Heart right ventricle (tissue), 16 donors: ENCODE results near the gene POU3F3. TPM values are rescaled to one million over a fixed set of nuclear protein-coding genes. Genes with fewer than 3 reads are reported as not detected.

Source experiments
- ATAC-seq, 8 donors: fragments of 200-7000 bp; cut with Tn5 transposase; one replicate each; pipeline ENCODE4 v1.9.1; 2020; ENCODE audit warnings: mild to moderate bottlenecking in 8 of 8, moderate library complexity in 8 of 8, moderate number of reproducible peaks in 1 of 8
- DNase-seq, 2 donors: peaks; one replicate each; pipeline ENCODE4 v3.0.0-alpha.2; 2020
- H3K27ac ChIP-seq, 10 donors: fragments of 200-600 bp; sonication (generic) in 2 of 10; one replicate each; pipeline versions ENCODE4 v1.5.0 to v1.8.0; 2020 to 2022; ENCODE audit warnings: mild to moderate bottlenecking in 3 of 10
- H3K27me3 ChIP-seq, 7 donors: fragments of 200-600 bp; one replicate each; pipeline ENCODE4 v1.8.0; 2021 to 2022; ENCODE audit warnings: mild to moderate bottlenecking in 2 of 7
- H3K36me3 ChIP-seq, 9 donors: fragments of 200-600 bp; sonication (generic) in 1 of 9; one replicate each; pipeline versions ENCODE4 v1.5.0 to v1.8.0; 2020 to 2022; ENCODE audit warnings: mild to moderate bottlenecking in 2 of 9
- H3K4me1 ChIP-seq, 9 donors: fragments of 200-600 bp; sonication (generic) in 1 of 9; one replicate each; pipeline versions ENCODE4 v1.5.0 to v1.8.0; 2020 to 2022; ENCODE audit warnings: mild to moderate bottlenecking in 4 of 9
- H3K4me3 ChIP-seq, 10 donors: fragments of 200-600 bp; sonication (generic) in 2 of 10; one replicate each; pipeline versions ENCODE4 v1.5.0 to v1.8.0; 2020 to 2022; ENCODE audit warnings: mild to moderate bottlenecking in 7 of 10, moderate library complexity in 2 of 10
- H3K9me3 ChIP-seq, 11 donors: fragments of 200-600 bp in 10 of 11; sonication (generic) in 2 of 11; one replicate each; pipeline versions ENCODE4 v1.5.0 to v1.8.0; 2013 to 2022; ENCODE audit warnings: mild to moderate bottlenecking in 2 of 11, control low read depth in 1 of 11, moderate library complexity in 1 of 11
- CTCF ChIP-seq, 9 donors: fragments of 200-600 bp; sonication (generic) in 2 of 9; IDR thresholded peaks; one replicate each; pipeline versions ENCODE4 v1.5.0 to v1.8.0; 2021 to 2022; ENCODE audit warnings: antibody characterized with exemption in 9 of 9, mild to moderate bottlenecking in 5 of 9, moderate library complexity in 1 of 9
- WGBS, 2 donors: extraction: QIAGEN DNeasy Blood & Tissue Kit; methylation state at CpG; one replicate each; pipeline ENCODE4 v1.1.7; 2013; ENCODE audit warnings: inconsistent platforms in 1 of 2; 5-methylcytosine and 5-hydroxymethylcytosine counted together
- intact Hi-C, 10 donors: fragments of 100-400 bp; cut with DNase I; formaldehyde crosslinking; loops; one replicate each; pipeline versions ENCODE4 v1.11.1 to v1.14.2; 2022
- polyA plus RNA-seq, 2 donors: library from polyadenylated mRNA; stranded (reverse); fragments of 200-250 nt; gene quantifications; one replicate each; pipeline ENCODE4 v1.2.3, GENCODE V29; 2013
- total RNA-seq, 10 donors: library from RNA; stranded (reverse); fragmentation: NEBNext Ultra II Directional in 3 of 10; extraction: Animal tissue kit (Norgen Biotek cat#: 25700) in 3 of 10; gene quantifications; one replicate each; pipeline versions ENCODE4 v1.2.1 to v1.2.4, GENCODE V29; 2021 to 2023
- donor health status: Arrhythmogenic right ventricular cardiomyopathy.
- donor health status: ischemic (EF 13 %, LVEDD 7.1; RV severe dilation, severe dysfunction).
- donor health status: healthy with polysubstance abuse.
- donor health status: DM: no; HTN: yes; CAD: no.
- donor health status: DM: no; HTN: no; CAD: no.
- donor health status: ischemic (EF 25% LVEDD 6.9; RV normal size, moderate dysfunction).
- donor health status: ischemic (EF 25% LVEDD 5.7; RV mildly dilated, moderate dysfunction).
- donor health status: healthy.
- donor health status: DM: yes; HTN: yes; CAD: no.
- donor health status: Ischemic cardiomyopathy.
- donor health status: ischemic (EF 35%, LVEDD 5.7; RV mildly dilated, moderate dysfunction).
- donor health status: nonischemic (EF 11% LVEDD 7.7; RV severe dilation, severe dysfunction).
- donor health status: DM: yes; HTN: yes; CAD: no.
- donor health status: PGD.
- donor health status: ischemic (EF 29% LVEDD 5.4; RV normal size, mild dysfunction).
- donor health status: nonischemic (EF 23%, LVEDD 6.1; RV moderate dilation, normal function).

POU3F3 gene
- total and polyA plus RNA-seq, 12 donors: 0.04 to 0.61 (median 0.12) TPM; not detected in 5

- intact Hi-C loops: no loop called here
- H3K4me3 ChIP-seq: no peak overlapping the region
- DNase-seq (no peak), ATAC-seq (peak in 1 of 8 donors; percentile 8)
- 5 to 10% methylated on average over 33 of the region's 33 CpGs for WGBS, 2 donors
- H3K27ac ChIP-seq: no peak overlapping the region
- peaks cover 51 to 100% (median 100%) of the 10 kb centered on the region in 7 donors for H3K27me3 ChIP-seq
- no peaks in the 10 kb centered on the region for H3K36me3 ChIP-seq
- TF ChIP-seq CTCF (IDR thresholded peaks at IDR 0.05): no peak
- H3K4me1 ChIP-seq: peaks cover 2 to 24% (median 14%) of the 10 kb centered on the region in 9 donors
- H3K9me3 ChIP-seq: no peaks in the 10 kb centered on the region
Observed at GRCh38 chr2:104867813-104868504, 14.0 kb downstream of the POU3F3 start.

- no peak for DNase-seq
- H3K4me3 ChIP-seq: no peak overlapping the region
- H3K4me1 ChIP-seq: peaks cover 2 to 26% (median 18%) of the 10 kb centered on the region in 9 donors
- H3K36me3 ChIP-seq: no peaks in the 10 kb centered on the region
- intact Hi-C loops: no loop called here
- H3K27me3 ChIP-seq: peaks cover 48 to 100% (median 99%) of the 10 kb centered on the region in 7 donors
- no peak for ATAC-seq
- no peak overlapping the region for H3K27ac ChIP-seq
- no peaks in the 10 kb centered on the region for H3K9me3 ChIP-seq
- no peak for TF ChIP-seq CTCF (IDR thresholded peaks at IDR 0.05)
- whole genome bisulfite sequencing, 2 donors: 16 to 25% methylated on average over 4 of the region's 4 CpGs
Observed at GRCh38 chr2:104868505-104868866, 14.6 kb downstream of the POU3F3 start.

GRCh38 chr2:104870100-104870975 lies 16.4 kb downstream of the POU3F3 start:
- H3K27me3 ChIP-seq: peaks cover 35 to 99% (median 94%) of the 10 kb centered on the region in 7 donors
- intact Hi-C loops: loop anchor here in 2 of 10 donors (5.0 kb wide), 2 partner anchors 723 to 838 kb away; no protein-coding TSS in a partner anchor

More at GRCh38 chr2:104870100-104870975, 16.4 kb downstream of the POU3F3 start:
- ATAC-seq: no peak
- TF ChIP-seq CTCF (IDR thresholded peaks at IDR 0.05): no peak
- Histone ChIP-seq H3K36me3 (no peaks in the 10 kb centered on the region), H3K4me1 (peaks cover 2 to 20% (median 14%) of the 10 kb centered on the region in 9 donors), H3K9me3 (no peaks in the 10 kb centered on the region), H3K4me3 (no peak overlapping the region), H3K27ac (no peak overlapping the region)
- no peak for DNase-seq
- 12 to 23% methylated on average over 4 of the region's 4 CpGs for WGBS, 2 donors
